Skeletal muscle tissue (tissue), 4 donors: ENCODE data around the gene CAPZB. TPM values are rescaled to one million over a fixed set of nuclear protein-coding genes. Genes with fewer than 3 reads are reported as not detected.
A peak's percentile ranks its signal among the peaks of the same experiment; 100 is the strongest.

Experiments used
- H3K27ac ChIP-seq: one replicate; pipeline ENCODE4 v1.7.0; 2013; ENCODE audit warnings: mild to moderate bottlenecking, low read depth, low read length, inconsistent platforms
- H3K27me3 ChIP-seq, 3 donors: one replicate each; pipeline ENCODE4 v1.7.0; 2013; ENCODE audit warnings: low read length in 3 of 3; ENCODE audit not compliant: control insufficient read depth in 3 of 3, insufficient read depth in 3 of 3
- H3K36me3 ChIP-seq, 3 donors: one replicate each; pipeline ENCODE4 v1.7.0; 2013; ENCODE audit warnings: low read length in 3 of 3; ENCODE audit not compliant: control insufficient read depth in 3 of 3, insufficient read depth in 3 of 3
- H3K4me1 ChIP-seq, 3 donors: one replicate each; pipeline ENCODE4 v1.7.0; 2013; ENCODE audit warnings: low read length in 3 of 3, mild to moderate bottlenecking in 3 of 3; ENCODE audit not compliant: control insufficient read depth in 3 of 3, insufficient read depth in 3 of 3
- H3K4me3 ChIP-seq, 3 donors: one replicate each; pipeline ENCODE4 v1.7.0; 2013; ENCODE audit warnings: low read length in 3 of 3
- H3K9ac ChIP-seq, 3 donors: one replicate each; pipeline ENCODE4 v1.7.0; 2013; ENCODE audit warnings: low read length in 3 of 3, mild to moderate bottlenecking in 3 of 3, moderate library complexity in 2 of 3, low read depth in 1 of 3
- H3K9me3 ChIP-seq, 3 donors: one replicate each; pipeline ENCODE4 v1.7.0; 2013; ENCODE audit warnings: low read length in 3 of 3; ENCODE audit not compliant: control insufficient read depth in 3 of 3
- total RNA-seq: library from RNA; depleted of rRNA; stranded (reverse); fragments of >200 nt; gene quantifications from one replicate; pipeline ENCODE4 v1.2.3, GENCODE V29; 2014
- donor health status: Osteomylitis.

The CAPZB gene
- total RNA-seq, 1 donor from 2014 or later = 67.3 TPM

- H3K4me3 ChIP-seq = no peak overlapping the region
- no peaks in the 10 kb centered on the region for H3K9me3 ChIP-seq
- peak overlapping the region; percentile 88 for H3K27ac ChIP-seq
- H3K36me3 ChIP-seq = peaks cover 0 to 3% (median 0%) of the 10 kb centered on the region in 3 donors
- no peak overlapping the region for H3K9ac ChIP-seq
- peaks cover 83 to 87% (median 85%) of the 10 kb centered on the region in 3 donors for H3K4me1 ChIP-seq
- no peaks in the 10 kb centered on the region for H3K27me3 ChIP-seq
Observed at GRCh38 chr1:19433719-19433998, 51.7 kb downstream of the CAPZB start.

- H3K36me3 ChIP-seq = peaks cover 0 to 3% (median 0%) of the 10 kb centered on the region in 3 donors
- peak overlapping the region; percentile 39 for H3K27ac ChIP-seq
- no peaks in the 10 kb centered on the region for H3K9me3 ChIP-seq
- no peak overlapping the region for H3K9ac ChIP-seq
- no peak overlapping the region for H3K4me3 ChIP-seq
- H3K4me1 ChIP-seq = peaks cover 80 to 85% (median 82%) of the 10 kb centered on the region in 3 donors
- no peaks in the 10 kb centered on the region for H3K27me3 ChIP-seq
Observed at GRCh38 chr1:19432943-19433718, 52.2 kb downstream of the CAPZB start.

GRCh38 chr1:19430121-19431068 lies 54.9 kb downstream of the CAPZB start:
- no peaks in the 10 kb centered on the region for H3K27me3 ChIP-seq
- H3K27ac ChIP-seq = peak overlapping the region; percentile 48
- H3K9me3 ChIP-seq = no peaks in the 10 kb centered on the region
- no peak overlapping the region for H3K9ac ChIP-seq
- H3K4me3 ChIP-seq = no peak overlapping the region
- no peaks in the 10 kb centered on the region for H3K36me3 ChIP-seq
- H3K4me1 ChIP-seq = peaks cover 77 to 83% (median 80%) of the 10 kb centered on the region in 3 donors

GRCh38 chr1:19429611-19430010 lies 55.7 kb downstream of the CAPZB start:
- H3K9me3 ChIP-seq = no peaks in the 10 kb centered on the region
- H3K27me3 ChIP-seq = no peaks in the 10 kb centered on the region
- H3K4me3 ChIP-seq = no peak overlapping the region
- no peak overlapping the region for H3K9ac ChIP-seq
- peak overlapping the region; percentile 48 for H3K27ac ChIP-seq
- H3K36me3 ChIP-seq = no peaks in the 10 kb centered on the region
- H3K4me1 ChIP-seq = peaks cover 78 to 81% (median 79%) of the 10 kb centered on the region in 3 donors

- peaks cover 65 to 72% (median 69%) of the 10 kb centered on the region in 3 donors for H3K4me1 ChIP-seq
- H3K27ac ChIP-seq = peak overlapping the region; percentile 43
- H3K4me3 ChIP-seq = peak overlapping the region in 1 of 3 donors; percentile 24
- H3K9me3 ChIP-seq = no peaks in the 10 kb centered on the region
- H3K36me3 ChIP-seq = no peaks in the 10 kb centered on the region
- peak overlapping the region in 1 of 3 donors; percentile 46 for H3K9ac ChIP-seq
- H3K27me3 ChIP-seq = no peaks in the 10 kb centered on the region
Observed at GRCh38 chr1:19427087-19427781, 58.1 kb downstream of the CAPZB start.

GRCh38 chr1:19426294-19427086 lies 58.8 kb downstream of the CAPZB start:
- Histone ChIP-seq H3K9ac (peak overlapping the region in 1 of 3 donors; percentile 46), H3K36me3 (no peaks in the 10 kb centered on the region), H3K4me3 (peak overlapping the region in 1 of 3 donors; percentile 24), H3K4me1 (peaks cover 65 to 74% (median 73%) of the 10 kb centered on the region in 3 donors), H3K9me3 (no peaks in the 10 kb centered on the region), H3K27me3 (no peaks in the 10 kb centered on the region), H3K27ac (peak overlapping the region; percentile 43)

- Histone ChIP-seq H3K9me3 (no peaks in the 10 kb centered on the region), H3K27ac (peak overlapping the region; percentile 43), H3K4me3 (no peak overlapping the region), H3K9ac (peak overlapping the region in 1 of 3 donors; percentile 46), H3K4me1 (peaks cover 66 to 78% (median 77%) of the 10 kb centered on the region in 3 donors), H3K36me3 (no peaks in the 10 kb centered on the region), H3K27me3 (no peaks in the 10 kb centered on the region)
Observed at GRCh38 chr1:19425646-19426239, 59.6 kb downstream of the CAPZB start.

GRCh38 chr1:19424651-19425570 lies 60.4 kb downstream of the CAPZB start:
- H3K27me3 ChIP-seq = no peaks in the 10 kb centered on the region
- no peak overlapping the region for H3K9ac ChIP-seq
- no peaks in the 10 kb centered on the region for H3K9me3 ChIP-seq
- no peaks in the 10 kb centered on the region for H3K36me3 ChIP-seq
- no peak overlapping the region for H3K4me3 ChIP-seq
- peaks cover 60 to 77% (median 75%) of the 10 kb centered on the region in 3 donors for H3K4me1 ChIP-seq
- peak overlapping the region; percentile 43 for H3K27ac ChIP-seq
